NCI-H82 (cell line): ENCODE results near the gene NXF3.
"Not testable (repeated sequence)": the region's sequence is repeated elsewhere in the genome, so short reads cannot be mapped to it uniquely, and the experiment has no call there.

Experiments
- DNase-seq: peaks from one replicate; lab custom pipeline; 2025; lab: John Stamatoyannopoulos, UW

The NXF3 gene

GRCh38 chrX:103051260-103051789 is 41.6 kb downstream of the NXF3 start:
- DNase-seq = no peak

- not testable (repeated sequence) for DNase-seq
Measured at GRCh38 chrX:103033371-103033770, 59.6 kb downstream of the NXF3 start.
